Inflammatory macrophage treated with lipopolysaccharide for 4 hours (primary cell): ENCODE results near the gene TRAPPC5.

Experiments used
- DNase-seq: peaks from one replicate; pipeline ENCODE4 v3.0.0-alpha.2; 2020

Gene TRAPPC5

DNA sequence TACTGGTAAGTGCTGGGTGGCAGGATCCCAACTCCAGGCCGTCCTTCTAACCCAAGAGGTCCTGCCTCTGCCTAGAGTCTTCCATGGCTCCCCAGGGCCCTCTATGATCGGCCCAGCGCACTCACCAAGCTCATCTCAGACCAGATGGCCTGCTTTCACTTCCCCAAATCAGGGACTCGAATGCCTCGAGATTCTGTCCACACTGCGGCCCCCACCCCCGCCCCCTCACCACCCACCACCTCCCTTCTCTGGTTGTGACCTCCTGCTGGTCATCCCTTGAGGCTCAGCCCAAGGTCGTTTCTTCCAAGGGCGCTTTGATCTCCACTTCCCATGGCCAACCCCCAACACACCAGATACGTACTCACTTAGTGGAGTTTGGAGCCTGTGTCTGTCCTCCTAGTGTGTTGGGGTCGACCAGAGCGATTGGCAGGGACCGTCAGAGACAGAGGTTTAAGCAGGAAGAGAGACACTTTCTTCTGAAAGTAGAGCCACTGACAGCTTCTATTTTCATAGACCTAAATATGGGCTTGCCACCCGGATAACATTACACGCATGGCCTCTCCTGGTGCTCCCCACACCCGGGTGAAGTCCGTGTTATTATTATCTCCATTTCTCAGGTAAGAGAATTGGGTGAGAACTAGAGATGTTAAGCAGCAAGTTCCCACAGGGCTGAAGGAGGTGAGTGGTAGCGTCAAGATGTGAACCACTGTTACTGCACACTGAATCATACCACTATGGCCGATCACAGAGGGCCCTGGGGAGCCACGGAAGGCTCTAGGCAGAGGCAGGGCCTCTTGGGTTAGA lies 21.2 kb downstream of the TRAPPC5 start, which contains the start of gene FCER2:
Gene FCER2 (minus strand): TSS at position 478 of the 804 bp plus-strand sequence. CDS start 2,371 bp downstream, outside the sequence.
- peak; percentile 65 for DNase-seq

GRCh38 chr19:7703332-7703731 lies 22.7 kb downstream of the TRAPPC5 start:
- no peak for DNase-seq

DNA sequence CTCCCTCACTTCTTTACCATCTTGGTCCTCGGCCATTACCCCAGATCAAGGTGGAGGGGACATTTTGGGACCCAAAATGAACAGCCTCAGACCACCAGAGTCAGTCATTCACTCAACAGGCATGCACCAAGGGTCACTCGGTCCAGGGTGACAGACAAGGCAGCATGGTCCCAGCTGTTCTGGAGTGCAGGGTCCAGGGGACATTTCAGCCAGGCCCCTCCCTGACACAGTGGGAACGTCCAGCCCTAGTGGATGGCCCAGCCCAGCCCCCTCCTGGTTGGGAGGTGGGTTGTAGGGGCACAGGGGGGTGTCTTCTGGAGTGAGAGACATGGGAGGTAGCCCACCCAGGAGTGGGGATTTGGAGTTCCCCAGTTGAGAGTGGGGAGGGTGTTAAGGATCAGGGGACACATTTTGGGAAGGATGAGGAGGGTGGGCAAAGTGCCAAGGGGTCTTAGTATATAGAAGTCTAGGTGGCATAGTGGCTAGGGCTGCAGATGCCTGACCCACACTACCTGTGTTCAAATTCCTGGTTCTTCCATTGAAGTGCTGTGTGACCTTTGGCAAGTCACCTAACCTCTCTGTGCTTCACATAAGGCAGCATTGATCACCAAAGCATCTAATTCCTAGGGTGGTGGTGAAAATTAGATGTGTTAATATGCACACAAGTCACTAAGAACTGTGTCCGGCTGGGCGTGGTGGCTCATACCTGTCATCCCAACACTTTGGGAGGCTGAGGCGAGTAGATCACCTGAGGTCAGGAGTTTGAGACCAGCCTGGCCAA lies 23.8 kb downstream of the TRAPPC5 start:
- DNase-seq: no peak

DNA sequence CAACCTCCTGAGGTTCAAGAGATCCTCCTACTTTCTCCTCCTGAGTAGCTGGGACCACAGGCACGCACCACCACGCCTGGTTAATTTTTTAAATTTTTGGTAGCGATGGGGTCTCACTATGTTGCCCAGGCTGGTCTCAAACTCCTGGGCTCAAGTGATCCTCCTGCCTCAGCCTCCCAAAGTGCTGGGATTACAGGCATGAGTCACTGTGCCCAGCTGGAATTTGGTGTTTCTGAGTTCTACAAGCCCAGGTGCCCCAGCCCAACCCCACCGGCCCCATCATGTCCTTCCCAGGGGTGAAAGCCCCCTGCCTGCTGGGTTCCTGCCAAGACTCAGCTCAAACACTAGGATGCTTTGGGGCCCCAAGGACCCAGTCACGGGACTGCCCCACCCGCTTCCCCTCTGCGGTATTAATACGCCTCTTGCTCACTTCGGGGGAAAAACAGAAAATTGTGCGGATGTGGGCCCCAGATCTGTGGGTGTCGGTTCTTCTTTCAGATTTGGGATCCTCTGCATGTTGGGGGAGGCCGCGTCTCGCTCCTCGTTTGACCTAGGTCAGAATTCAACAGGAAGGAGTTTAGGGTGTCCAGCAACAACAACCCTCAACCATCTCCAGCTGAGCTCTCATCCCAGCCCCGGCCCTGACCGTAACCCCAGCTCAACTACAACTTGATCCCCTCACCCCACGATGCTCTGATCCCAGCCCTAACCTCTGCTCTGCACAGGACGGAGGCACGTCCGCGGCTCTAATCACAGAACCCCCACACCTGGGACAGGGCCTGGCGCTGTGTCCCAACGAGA lies 25.0 kb downstream of the TRAPPC5 start:
- DNase-seq: peak; percentile 96

DNA sequence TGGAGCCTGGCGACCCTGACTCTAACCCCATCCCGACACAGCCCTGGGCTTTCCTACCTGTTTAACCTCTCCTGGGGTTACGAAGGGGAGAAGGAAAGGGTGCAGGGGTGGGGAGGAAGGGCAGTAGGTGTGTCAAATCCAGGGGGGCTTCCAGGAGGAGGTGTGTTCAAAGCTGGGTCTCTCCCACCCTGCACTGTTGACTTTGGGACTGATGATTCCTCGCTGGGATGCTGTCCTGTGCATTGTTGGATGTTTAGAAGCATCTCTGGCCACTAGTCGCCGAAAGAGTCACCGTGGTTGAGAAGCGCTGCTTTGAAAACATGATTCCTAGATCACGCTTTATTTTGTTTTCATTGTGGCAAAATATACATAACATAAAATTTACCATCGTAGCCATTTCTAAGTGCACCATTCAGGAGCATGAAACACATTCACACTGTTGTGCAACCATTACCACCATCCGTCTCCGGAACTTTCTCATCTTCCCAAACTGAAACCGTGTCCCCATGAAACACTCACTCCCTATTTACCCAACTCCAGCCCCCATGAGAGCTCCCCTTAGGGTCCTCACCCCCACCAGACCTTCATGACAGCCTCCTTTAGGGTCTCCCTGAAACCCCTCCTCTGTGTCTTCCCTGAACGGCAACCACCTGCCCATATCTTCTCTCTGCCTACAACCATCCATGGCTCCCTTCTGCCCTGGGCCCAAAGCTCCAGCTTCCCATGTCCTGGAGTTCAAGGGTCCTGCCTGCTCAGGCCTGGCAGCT lies 25.7 kb downstream of the TRAPPC5 start:
- peak; percentile 74 for DNase-seq

DNA sequence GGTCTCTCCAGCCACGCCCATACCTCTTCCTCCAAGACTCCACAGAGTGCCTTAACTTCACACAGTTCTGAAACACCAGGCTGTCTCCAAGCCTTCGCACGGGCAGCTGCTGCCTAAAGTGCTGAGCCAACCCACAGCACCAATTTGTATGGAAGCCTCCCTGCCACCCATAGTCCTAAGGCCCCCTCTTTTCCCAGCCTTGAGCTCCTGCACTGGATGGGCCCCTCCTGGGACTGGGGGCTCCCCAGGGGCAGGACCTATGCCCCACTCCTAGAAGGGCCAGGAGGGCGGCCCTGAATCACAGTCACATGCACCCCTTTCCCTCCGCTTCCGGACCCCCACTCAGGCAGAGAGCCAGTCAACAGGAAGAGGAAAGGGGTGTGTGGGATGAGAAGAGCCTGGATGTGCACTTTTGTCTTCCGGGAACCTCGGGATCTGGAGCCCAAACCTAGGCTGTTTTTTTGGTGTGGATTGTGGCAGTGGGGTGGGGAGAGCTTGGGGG lies 26.4 kb downstream of the TRAPPC5 start:
- no peak for DNase-seq

GRCh38 chr19:7709932-7710460 lies 29.4 kb downstream of the TRAPPC5 start:
- no peak for DNase-seq

- no peak for DNase-seq
Measured at GRCh38 chr19:7710616-7711015, 30.0 kb downstream of the TRAPPC5 start.

DNA sequence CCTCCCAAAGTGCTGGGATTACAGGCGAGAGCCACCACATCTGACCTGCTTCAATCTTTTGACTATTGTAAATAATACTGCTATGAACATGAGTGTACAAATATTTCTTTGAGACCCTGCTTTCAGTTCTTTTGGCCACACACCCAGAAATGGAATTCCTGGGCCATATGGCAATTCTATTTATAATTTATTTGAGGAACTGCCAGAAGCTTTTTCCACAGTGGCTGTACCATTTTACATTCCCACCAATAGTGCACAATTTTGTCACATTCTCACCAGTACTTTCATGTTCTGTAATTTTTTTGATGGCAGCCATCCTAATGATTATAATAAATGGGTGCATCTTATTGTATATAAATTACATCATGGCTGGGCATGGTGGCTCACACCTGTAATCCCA lies 35.0 kb downstream of the TRAPPC5 start:
- no peak for DNase-seq

- no peak for DNase-seq
Measured at GRCh38 chr19:7716762-7717161, 36.1 kb downstream of the TRAPPC5 start.

- no peak for DNase-seq
Measured at GRCh38 chr19:7718668-7719067, 38.0 kb downstream of the TRAPPC5 start.

GRCh38 chr19:7720351-7720750 lies 39.7 kb downstream of the TRAPPC5 start:
- DNase-seq: no peak

GRCh38 chr19:7722231-7722651 lies 41.6 kb downstream of the TRAPPC5 start:
- DNase-seq: no peak

- DNase-seq: no peak
Measured at GRCh38 chr19:7725791-7726190, 45.2 kb downstream of the TRAPPC5 start.

- no peak for DNase-seq
Measured at GRCh38 chr19:7729211-7729610, 48.6 kb downstream of the TRAPPC5 start.

GRCh38 chr19:7729831-7730285 lies 49.2 kb downstream of the TRAPPC5 start:
- no peak for DNase-seq

DNA sequence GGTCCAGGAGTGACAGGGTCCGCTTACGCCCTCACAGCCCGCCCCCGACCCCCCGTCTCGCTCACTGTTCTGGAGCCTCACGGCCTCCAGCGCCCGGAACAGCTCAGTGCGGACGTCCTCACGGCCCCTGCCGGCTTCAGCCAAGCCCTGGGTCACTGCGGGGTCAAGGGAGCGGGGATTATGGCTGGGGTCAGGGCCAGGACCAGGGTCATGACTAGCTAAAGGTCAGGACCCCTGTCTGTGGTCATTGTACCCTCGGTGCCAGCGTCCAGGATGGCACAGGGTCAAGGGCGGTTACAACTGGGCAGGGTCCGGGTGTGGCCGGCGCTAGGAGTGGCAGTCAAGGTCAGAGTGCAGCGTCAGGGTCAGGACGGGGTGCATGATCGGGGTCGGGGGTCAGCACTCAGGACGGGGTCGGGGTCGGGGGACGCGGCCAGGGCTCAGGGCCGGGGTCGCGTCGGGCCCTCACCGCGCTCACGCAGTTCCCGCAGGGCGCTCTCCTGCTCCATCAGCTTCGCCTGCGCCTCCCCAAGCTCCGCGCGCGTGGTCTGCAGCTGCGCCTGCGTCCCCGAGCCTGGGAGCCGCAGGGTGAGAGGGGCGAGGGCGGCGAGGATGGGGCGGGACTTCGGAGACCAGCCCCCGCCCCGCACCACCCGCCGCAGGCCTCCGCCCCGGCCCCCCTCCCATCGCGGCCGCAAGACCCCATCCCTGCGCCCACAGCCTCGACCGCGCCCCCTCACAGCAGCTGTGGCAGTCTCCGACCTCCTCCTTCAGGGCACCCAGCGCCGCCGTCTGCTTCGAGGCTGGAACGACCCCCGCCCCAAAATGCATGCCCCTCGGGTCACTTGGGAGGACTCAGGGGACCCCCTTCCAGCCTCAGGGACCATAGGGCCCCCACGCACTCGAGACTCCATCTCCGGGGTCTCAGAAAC lies 49.9 kb downstream of the TRAPPC5 start:
- DNase-seq: no peak

DNA sequence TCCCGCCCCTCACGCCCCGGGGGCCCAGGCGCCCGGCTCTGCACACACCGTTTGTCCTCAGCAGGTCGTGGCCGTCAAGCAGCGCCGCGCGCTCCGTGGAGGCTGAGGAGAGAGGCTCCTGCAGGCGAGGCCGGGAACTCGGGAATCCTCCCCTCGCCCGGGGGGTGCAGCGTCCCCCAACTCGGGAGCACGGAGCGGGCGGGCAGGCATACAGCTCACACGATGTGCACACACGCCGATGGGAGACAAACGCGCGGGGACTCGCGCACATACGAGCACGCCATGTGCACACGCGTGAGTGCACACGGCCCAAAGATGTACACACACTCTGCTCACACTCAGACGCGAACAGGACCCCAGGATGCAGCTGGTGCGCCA lies 50.6 kb downstream of the TRAPPC5 start:
- no peak for DNase-seq

DNA sequence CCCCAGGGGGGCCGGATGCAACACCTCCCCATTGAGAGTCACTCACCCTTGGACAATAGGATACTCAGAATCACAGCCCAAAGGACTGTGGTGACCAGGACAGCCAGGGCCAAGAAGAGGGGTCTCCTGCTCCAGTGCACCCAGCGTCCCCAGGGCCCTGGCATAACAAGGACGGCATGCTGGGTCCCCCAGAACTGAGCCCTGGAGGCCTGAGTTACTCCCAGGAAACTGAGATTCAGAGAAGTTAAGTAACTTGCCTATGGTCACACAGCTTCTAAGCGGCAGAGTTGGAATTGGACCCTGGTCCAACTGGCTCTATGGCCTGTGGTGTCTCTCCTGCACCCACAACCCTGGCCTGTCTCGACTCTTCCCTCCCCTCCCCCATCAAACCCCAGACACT lies 51.0 kb downstream of the TRAPPC5 start:
- no peak for DNase-seq

- no peak for DNase-seq
Measured at GRCh38 chr19:7732045-7732444, 51.4 kb downstream of the TRAPPC5 start, which contains the start of gene CLEC4G. Gene CLEC4G (minus strand): TSS chr19:7732110. CDS start chr19:7732102, 8 bp downstream.

DNA sequence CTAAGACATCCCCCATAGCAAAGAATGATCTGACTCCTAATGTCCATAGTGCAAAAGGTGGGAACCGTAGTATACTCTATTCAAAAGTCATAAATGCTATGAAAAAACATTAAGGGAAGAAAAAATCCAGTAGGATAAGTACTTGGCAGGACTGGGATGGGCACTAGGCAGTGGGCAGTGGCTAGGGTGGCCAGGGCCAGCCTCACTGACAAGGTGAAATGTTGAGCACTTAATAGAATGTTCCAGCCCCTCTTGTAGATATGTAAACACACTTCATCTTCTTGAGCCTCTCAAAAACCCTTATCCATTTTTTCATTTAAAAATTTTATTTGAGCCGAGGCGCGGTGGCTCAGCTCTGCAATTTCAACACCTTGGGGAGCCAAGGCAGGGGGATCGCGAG lies 52.7 kb downstream of the TRAPPC5 start:
- no peak for DNase-seq
